ENCODE data around the gene PFAS.

DNA sequence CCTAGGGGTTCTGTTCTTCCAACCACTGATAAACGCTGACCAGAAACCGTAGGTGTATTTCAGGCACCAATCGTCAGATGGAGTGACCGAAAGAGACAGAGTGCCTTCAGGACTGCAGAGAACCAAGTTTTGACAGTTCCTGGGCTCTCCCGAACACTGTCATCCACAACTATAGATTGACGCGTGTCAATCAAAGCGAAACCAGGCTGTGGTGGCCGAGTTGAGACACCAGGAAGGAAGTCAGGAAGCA is 26.8 kb upstream of the PFAS start:
- TF ChIP-seq, protein P1, sequence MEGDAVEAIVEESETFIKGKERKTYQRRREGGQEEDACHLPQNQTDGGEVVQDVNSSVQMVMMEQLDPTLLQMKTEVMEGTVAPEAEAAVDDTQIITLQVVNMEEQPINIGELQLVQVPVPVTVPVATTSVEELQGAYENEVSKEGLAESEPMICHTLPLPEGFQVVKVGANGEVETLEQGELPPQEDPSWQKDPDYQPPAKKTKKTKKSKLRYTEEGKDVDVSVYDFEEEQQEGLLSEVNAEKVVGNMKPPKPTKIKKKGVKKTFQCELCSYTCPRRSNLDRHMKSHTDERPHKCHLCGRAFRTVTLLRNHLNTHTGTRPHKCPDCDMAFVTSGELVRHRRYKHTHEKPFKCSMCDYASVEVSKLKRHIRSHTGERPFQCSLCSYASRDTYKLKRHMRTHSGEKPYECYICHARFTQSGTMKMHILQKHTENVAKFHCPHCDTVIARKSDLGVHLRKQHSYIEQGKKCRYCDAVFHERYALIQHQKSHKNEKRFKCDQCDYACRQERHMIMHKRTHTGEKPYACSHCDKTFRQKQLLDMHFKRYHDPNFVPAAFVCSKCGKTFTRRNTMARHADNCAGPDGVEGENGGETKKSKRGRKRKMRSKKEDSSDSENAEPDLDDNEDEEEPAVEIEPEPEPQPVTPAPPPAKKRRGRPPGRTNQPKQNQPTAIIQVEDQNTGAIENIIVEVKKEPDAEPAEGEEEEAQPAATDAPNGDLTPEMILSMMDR (IDR thresholded peaks at IDR 0.05; ENCODE audit: poor library complexity) = no peak
- TF ChIP-seq EZH2 (IDR thresholded peaks at IDR 0.05; ENCODE audit: borderline replicate concordance) (no peak), EZH2phosphoT487 (IDR thresholded peaks at IDR 0.05; ENCODE audit: low read depth, severe bottlenecking, unreplicated experiment) (no peak)
